NCI-H2029 (cell line): ENCODE measurements around the gene CSTF2.
A peak's percentile ranks its signal among the peaks of the same experiment; 100 is the strongest.
"Not testable (repeated sequence)": the region's sequence is repeated elsewhere in the genome, so short reads cannot be mapped to it uniquely, and the experiment has no call there.

Experiments
- DNase-seq: peaks from one replicate; lab custom pipeline; 2025; lab: John Stamatoyannopoulos, UW

Gene CSTF2, protein sequence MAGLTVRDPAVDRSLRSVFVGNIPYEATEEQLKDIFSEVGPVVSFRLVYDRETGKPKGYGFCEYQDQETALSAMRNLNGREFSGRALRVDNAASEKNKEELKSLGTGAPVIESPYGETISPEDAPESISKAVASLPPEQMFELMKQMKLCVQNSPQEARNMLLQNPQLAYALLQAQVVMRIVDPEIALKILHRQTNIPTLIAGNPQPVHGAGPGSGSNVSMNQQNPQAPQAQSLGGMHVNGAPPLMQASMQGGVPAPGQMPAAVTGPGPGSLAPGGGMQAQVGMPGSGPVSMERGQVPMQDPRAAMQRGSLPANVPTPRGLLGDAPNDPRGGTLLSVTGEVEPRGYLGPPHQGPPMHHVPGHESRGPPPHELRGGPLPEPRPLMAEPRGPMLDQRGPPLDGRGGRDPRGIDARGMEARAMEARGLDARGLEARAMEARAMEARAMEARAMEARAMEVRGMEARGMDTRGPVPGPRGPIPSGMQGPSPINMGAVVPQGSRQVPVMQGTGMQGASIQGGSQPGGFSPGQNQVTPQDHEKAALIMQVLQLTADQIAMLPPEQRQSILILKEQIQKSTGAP

DNA sequence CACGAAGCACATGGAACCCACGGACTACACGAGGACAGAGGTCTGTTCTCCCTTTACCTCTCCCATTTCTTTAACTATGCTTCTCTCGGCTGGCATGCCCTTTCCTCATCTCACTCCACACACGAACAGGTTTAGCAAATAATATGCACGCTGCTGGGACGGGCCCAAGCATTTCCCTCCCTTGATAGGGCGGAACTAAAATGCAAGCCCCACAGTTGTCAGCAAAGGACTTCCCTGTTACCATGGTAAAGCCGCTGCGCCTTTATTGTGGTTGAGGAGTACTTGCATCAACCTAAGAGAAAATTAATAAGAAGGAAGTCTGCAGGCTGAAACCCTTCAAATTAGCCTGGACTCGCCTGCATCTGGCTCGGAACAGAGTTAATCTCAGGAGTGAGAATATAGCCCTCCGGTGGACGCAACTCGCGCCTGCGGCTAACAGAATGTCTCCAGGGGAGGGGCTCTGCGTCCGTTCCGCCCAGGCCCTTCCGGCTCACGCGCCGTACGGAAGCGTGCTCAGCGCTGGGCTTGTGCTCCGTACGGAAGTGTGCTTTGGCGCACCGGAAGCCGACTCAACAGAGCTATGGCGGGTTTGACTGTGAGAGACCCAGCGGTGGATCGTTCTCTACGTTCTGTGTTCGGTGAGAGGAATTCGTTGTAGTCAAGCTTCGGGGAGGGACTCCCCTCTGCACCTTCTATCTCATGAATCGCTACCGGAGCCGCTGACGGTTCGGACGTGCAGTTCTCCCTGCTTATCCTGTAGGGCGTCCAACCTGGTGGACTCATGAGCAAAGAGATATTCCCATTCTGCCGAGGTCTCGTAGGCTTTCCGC is at the start of gene CSTF2:
TSS of gene CSTF2 (plus strand) at position 555 of the 830 bp plus-strand sequence. CDS start at position 581, 26 bp downstream.
- DNase-seq, result peak; percentile 68

DNA sequence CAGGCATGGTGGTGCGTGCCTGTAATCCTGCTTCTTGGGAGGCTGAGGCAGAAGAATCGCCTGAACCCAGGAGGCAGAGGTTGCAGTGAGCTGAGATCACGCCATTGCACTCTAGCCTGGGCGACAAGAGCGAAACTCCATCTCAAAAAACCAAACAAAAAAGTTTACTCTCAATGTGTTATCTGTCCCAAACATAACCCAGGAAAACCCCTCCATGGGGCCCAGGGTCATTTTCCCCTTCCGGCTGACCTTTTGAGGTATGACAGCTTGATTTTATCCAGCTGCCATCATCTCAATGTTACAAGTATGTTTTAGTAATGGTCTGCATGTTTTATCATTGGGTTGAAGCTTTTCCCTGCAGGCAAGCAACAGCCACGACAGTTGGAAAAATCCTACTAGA is 23.8 kb upstream of the CSTF2 start:
- not testable (repeated sequence) for DNase-seq

DNA sequence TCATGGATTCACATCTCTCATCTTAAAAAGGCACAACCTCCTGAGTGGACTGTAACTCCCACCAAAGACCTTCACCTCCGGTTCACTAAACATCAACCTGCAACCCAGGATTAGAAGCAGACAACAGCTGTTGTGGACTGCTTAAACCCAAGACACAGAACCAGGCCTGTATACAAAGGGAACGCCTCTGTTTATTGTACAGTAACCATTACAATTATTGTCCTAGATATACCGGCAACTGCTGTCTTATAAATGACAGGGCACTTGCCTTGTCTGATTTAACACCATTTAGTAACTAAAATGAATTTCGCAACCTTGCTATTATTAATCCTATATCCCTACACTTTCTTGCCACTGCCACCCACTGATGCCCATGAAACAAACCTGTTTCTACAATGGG is 22.8 kb upstream of the CSTF2 start:
- no peak for DNase-seq

DNA sequence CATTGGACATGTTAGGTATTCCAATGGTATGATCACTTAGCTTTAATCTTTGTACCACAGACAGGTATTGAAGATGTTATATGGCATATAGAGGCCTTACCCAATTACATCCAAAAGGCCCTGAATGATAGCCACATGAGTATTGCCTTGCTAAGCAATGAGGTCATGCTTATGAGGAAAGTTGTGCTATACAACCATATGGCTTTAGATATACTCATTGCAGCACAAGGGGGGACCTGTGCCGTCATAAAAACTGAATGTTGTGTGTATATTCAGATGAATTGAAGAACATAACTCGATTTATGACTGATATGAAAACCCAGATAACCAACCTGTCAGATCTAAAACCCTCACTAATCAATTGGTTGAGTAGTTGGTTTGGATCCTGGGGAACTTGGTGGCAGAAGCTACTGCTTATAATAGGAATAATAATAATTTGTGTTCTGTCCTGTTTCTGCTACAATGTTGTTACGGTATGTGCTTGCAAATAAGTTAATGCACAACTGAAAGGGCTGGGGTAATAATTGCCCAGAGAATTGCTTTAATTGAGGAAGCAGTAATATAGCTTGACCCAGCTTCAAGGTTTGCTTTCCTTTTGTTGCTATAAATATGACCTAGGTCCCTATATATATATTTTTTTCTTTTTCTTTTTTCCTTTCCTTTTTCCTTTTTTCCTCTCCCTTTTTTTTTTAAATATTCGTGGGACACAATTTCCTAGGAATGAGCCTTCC is 21.5 kb upstream of the CSTF2 start:
- no peak for DNase-seq

DNA sequence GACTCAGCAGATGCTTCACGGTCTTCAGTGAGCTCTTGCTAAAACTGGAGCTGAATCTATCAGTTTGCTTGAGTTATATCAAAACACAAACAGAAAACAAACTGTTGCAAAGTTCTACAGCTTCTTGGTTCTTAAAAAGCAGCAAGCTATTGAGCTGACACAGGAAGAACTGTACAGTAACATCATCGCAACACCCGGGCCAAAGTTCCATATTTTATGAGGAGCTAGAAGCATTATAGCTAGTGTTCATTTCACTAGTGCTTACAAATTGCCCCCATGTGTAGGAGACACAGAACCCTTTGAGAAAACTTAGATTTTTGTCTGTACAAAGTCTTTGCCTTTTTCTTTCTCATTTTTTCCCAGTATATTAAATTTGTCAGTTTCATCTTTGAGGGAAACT is 17.3 kb upstream of the CSTF2 start:
- no peak for DNase-seq

DNA sequence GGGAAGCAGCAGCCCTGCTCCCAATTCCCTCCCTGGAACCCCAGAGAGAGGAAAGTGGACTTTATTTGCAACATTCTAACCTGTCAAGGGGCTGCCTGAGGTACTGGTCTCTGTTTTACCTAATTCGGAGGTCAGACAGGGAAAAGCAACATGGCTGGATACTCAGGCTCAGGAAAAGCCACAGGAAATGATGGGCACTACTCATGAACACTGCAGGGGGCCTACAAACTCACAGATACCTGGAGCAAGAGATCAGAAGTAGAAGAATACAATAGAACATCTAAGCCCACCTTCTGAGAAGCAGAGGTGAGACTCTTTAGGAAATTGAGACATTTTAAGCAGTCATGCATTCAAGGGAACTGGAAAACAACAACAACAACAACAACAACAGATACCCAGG is 15.4 kb upstream of the CSTF2 start:
- DNase-seq, result no peak

DNA sequence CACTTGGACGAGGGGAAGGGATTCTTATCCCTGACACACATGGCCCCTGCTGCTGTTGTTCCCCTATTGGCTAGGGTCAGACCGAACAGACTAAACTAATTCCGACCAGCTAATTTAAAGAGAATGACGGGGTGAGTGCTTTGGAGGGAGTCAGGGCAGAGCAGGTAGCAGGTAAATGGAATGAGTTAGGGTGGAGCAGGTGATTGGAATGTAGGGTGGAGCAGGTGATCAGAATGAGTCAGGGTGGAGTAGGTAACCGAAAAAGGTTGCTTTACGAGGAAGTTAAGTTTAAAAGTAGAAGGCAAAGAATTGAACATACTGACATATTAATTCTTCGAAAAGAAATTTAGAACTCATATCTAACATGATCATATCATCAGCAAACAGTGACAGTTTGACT is 11.9 kb upstream of the CSTF2 start:
- DNase-seq, result not testable (repeated sequence)

DNA sequence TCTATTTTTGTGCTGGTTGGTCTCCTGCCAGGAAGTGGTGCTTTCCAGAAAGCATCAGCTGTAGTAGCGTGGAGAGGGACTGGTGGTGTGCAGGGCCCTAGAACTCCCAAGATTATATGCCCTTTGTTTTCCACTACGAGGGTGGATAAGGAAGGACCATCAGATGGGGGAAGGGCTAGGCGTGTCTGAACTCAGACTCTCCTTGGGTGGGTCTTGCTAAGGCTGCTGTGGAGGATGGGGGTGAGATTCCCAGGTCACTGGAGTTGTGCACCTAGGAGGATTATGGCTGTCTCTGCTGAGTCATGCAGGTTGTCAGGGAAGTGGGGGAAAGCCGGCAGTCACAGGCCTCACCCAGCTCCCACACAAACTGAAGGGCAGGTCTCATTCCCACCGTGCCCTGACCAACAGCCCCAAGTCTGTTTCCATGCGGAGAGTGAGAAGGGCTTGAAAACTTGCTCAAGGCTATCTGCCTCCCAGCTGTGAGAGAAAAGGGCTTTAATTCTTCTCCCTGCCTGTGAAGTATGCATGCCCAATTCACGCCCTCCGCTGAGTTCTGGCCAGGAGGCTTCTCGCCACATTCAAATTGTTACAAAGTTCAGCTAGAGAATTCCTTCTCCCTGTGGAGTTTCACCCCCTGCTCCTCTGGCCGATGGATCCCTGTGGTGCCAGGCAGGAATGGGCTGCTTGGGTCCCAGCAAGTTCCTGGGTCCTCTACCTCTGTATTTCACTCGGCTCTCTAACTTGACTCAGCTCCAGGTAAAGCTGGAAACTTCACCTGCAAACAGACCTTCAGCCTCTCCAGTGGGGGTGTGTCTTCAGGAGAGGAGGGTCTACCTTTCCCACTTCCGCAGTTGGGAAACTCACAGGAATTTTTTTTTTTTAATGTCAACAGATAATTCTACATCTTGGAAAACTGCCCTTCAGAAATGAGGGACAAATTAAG is 7.7 kb upstream of the CSTF2 start:
- no peak for DNase-seq

DNA sequence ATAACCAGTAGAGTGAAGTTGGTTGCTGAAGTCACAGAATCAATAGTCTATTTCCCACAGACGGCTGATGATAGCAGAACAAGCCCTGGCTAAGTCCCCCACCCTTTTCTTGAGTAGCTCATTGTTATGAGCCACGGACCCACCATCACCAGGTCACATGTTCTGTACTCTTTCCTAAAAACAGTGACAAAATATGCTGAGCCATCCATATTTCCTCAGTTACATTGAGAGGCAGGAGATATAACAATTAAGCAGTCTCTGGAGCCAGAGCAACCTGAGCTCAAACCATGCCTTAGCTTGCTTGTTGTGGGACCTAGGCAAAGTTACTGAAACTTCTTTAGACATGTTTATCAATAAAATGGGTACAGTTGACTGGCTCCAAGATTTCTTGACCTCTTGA is 2.9 kb upstream of the CSTF2 start:
- no peak for DNase-seq

DNA sequence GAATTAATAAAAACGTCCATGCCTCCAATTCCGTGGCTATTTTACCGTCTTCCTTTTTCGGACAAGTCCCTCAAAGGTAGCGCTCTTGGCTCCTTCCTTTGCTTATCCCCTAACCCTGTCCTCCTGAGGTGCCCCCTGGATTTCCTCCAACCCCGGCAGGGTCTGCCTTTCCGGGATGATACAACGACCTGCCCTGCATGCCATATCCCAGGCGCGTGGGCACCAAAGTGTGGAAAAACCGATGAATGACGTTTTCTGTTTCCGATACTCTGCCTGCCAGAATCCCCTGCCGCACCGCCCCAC is 706 bp upstream of the CSTF2 start:
- DNase-seq, result no peak

DNA sequence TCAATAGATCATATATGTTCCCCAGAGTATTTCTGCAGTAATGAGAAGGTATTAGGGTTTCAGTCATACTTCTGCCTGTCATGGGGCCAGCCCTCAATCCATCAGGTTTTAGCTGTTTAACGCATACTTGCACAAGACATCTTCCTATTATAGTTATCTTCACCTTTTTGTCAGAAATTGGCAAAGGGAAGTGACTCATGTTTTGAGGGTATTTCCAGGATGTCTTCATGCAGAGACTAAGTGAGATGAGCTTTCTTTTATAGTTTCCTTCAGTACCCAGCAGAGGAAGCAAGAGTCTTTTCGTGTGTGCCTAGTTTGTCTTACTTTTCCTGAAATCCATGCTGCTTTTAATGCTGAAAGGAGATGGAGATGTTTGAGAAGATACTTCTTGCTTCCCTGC is 9.5 kb downstream of the CSTF2 start:
- DNase-seq, result no peak

DNA sequence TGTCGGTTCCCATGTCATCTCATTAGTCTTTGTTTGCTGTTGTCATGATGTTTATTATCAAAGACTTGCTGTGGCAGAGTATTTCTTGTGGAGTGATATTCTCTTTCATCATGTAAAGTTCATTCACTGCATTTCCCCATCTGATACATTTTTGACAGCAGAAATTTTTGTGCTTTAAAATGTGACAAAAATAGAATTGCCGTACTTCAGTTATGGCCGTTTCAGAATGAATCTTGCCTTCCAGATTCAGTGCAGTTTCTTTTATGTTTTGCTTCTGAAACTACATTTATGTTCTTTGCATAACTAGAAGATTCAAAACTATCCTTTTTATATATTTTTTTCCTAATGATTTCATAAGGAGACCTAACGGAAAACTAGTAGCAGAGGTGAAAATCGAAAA is 10.0 kb downstream of the CSTF2 start:
- no peak for DNase-seq

DNA sequence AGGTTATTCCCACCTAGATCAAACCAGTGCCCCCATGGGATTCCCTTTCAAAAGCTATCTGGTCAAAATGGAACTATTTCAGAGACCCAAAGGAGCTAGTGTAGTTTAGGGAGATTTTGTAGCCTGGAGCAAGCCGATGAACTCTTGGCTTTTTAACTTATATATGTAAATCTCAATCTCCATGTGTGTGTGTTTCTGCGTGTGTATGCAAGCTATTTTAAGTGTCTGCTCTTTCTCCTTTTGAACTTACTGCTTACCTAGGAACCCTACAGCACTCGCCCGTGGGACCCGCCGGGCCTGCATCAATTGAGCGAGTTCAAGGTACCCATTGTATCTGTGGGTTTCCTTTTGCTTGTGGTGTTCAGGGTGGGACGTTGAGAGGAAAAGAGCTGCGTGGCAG is 10.4 kb downstream of the CSTF2 start:
- no peak for DNase-seq

DNA sequence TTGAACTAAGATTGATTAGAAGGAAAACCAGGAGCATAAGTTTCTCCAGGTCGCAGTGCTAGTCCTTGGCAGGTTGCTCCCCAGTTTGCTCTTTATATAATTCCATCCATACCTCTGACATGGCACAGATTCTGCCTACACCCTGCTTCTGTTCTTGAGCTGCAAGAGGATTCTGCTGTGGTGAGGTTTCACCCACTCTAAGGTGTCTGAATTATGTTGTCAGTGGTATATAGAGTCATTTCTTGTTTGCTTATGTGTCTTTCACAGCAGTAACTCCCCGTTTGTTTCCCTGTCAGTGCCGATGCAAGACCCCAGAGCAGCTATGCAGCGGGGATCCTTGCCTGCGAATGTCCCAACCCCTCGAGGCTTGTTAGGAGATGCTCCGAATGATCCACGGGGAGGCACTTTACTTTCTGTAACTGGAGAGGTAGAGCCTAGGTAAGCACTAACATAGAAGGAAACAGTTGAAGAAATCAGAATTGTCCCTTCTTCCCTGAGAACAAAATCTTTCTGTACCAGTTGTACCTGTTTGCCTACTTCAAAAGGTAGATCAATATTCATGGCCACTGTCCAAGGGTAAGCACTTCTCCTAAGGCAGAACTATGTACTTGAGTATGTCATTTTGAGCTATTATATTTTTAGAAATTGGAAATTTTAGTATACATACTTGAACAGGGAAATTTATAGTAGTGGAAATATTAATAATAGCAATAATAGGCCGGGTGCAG is 11.2 kb downstream of the CSTF2 start:
- DNase-seq, result no peak

DNA sequence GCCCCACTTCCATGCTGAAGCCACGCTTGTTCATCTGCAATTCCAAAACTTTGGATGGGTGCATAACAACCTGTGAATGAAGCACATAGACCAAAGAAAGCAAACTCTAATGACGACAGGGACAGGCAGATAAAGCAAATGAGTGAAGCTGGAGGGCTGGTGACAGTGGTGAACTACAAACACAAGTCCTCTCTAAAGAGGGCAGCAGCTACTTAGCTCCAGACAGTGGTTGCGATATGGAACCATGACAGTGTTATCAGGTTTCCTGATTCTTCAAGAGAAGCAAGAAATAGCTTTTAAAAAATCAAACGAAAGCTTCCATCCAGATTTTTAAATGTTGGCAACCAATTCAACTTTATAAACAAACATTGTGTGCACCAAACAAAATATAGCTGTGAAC is 30.1 kb downstream of the CSTF2 start:
- no peak for DNase-seq

DNA sequence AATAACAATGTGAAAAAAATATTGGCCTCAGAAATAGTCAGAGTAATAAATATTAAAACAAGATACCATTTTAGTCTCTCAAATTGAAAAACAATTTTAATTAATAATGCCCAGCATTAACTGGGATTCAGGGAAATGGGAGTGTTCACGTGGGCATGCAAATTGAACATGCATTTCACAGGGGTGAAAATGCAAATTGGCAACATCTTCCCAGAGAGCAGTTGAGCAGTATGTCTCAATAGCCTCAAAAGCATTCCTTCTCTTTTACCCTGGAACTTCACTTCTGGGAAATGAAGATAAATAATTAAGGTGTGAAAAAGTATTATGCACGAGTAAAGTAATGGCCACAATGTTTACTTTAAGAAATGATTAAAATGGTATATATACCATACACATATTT is 32.6 kb downstream of the CSTF2 start:
- no peak for DNase-seq

DNA sequence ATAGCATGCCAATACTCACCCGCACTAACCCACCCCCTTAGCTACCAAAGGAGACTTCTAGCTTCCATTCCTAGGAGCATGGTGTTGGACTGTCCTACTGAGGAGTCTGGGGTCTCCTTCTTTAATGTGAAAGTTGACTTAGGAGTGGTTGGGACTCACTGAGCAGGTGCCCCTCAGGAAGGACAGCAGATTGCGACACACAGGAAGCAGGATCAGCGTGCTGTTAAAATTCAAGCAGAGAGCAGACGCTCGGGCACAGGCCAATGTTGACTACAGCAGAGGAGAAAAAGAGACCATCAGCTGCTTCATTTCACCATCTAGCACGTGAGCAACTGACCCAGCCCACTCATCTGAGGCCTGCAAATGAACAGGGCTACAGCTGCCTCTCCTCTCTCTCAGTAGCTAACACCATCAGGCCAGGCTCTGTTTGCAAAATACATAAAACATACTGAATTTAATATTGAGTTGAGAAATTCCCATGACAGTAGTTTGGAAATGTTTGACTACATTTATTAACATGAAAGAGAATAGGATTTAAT is 43.2 kb downstream of the CSTF2 start:
- DNase-seq, result no peak

DNA sequence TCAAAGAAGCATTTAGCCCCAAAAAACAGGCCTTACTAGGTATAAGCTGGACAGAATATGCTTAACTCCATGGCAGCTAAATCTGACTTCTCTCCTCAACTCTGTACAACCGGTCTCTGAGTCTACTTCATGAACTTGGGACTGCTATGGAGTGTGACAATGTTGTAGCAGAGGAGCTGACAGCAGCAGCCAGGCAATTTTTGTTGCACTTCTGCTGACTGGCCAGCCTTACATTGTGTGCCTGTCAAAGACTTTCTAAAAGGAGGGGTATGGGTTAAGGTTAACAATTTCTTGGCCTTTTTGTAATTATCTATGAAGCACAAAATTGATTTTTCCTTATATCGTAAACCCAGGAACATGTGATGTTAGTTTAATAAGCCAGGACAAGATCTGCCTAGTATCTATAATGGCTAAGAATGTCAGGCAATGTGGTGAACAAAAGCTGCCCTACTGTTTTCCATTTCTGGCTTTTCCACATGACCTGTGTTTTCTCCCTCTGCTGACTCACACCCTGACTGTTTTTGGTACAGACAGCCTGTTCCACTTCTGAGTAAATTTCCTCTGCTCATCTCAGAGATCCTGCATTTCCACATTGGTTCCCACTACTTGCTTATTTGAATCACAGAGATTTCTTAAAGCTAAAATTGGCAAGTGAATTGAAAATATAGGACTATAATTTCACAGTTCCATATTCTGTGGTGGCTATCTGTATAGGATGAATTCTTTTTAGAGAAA is 44.6 kb downstream of the CSTF2 start:
- DNase-seq, result no peak

DNA sequence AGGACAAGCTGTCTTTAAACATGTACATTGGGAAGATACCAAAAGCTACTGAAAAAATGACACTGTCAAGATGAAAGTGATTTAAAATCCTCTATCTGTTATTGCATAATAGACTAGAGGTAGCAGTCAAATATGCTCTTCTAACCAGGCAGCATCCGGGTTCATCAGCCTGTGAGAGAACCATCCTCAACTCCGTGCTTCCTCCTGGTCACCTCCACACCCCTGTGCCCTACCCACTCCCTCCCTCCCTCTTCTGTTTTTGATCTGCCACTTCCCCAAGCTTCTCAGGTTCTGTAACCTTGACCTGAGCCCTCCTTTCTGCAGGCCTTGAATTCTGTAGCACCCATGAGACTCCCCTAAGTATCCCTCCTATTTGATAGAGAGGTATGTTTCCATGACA is 48.1 kb downstream of the CSTF2 start:
- no peak for DNase-seq

DNA sequence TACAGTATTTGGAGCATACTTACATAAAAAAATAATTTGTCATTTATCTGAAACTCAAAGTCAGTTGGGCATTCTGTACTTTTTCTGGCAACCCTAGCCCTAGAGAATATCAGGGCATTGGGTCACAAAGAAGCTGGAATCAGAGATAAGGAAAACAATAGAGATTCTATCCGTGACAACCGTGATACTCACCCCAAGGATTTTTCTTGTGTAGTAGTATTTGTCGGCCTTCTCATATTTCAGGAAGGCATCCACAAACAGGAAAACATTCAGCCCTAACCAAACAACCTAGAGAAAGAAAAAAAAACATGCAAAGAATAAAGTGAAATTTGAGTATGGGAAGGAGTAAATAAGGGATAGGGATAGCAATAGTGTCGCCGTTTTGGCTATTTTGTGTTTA is 50.3 kb downstream of the CSTF2 start:
- DNase-seq, result no peak
